GM18508 (cell line): ENCODE measurements around the gene SEC14L5.

Experiments
- ATAC-seq: cut with Tn5 transposase; IDR thresholded peaks from one replicate; pipeline ENCODE4 v1.9.1; 2021; ENCODE audit warnings: moderate number of reproducible peaks; ENCODE audit not compliant: insufficient read depth, unreplicated experiment

Gene SEC14L5

GRCh38 chr16:4981473-4981872 lies 23.3 kb downstream of the SEC14L5 start:
- no peak for ATAC-seq

- ATAC-seq = no peak
These were observed 24.1 kb downstream of the SEC14L5 start for GRCh38 chr16:4982056-4982867.

- ATAC-seq = no peak
These were observed 26.3 kb downstream of the SEC14L5 start for GRCh38 chr16:4984174-4984990.

- ATAC-seq = no peak
These were observed 29.1 kb downstream of the SEC14L5 start for GRCh38 chr16:4987250-4987579.

GRCh38 chr16:4987580-4988374 lies 29.6 kb downstream of the SEC14L5 start:
- ATAC-seq = no peak

- ATAC-seq = no peak
These were observed 30.5 kb downstream of the SEC14L5 start for GRCh38 chr16:4988647-4989046.

GRCh38 chr16:4989391-4990006 lies 31.4 kb downstream of the SEC14L5 start:
- ATAC-seq = no peak

- no peak for ATAC-seq
These were observed 32.3 kb downstream of the SEC14L5 start for GRCh38 chr16:4990415-4990814.

- no peak for ATAC-seq
These were observed 33.6 kb downstream of the SEC14L5 start for GRCh38 chr16:4991754-4992153.

GRCh38 chr16:4994719-4995434 lies 36.7 kb downstream of the SEC14L5 start:
- no peak for ATAC-seq

- no peak for ATAC-seq
These were observed 42.5 kb downstream of the SEC14L5 start for GRCh38 chr16:5000573-5001001.

GRCh38 chr16:5001571-5001970 lies 43.4 kb downstream of the SEC14L5 start:
- no peak for ATAC-seq

- ATAC-seq = no peak
These were observed 43.9 kb downstream of the SEC14L5 start for GRCh38 chr16:5001986-5002385.

GRCh38 chr16:5002699-5003143 lies 44.6 kb downstream of the SEC14L5 start:
- ATAC-seq = no peak

- no peak for ATAC-seq
These were observed 45.1 kb downstream of the SEC14L5 start for GRCh38 chr16:5003211-5003610.

GRCh38 chr16:5003828-5004227 lies 45.7 kb downstream of the SEC14L5 start:
- ATAC-seq = no peak

- no peak for ATAC-seq
These were observed 46.2 kb downstream of the SEC14L5 start for GRCh38 chr16:5004311-5004710.

- no peak for ATAC-seq
These were observed 47.8 kb downstream of the SEC14L5 start for GRCh38 chr16:5005916-5006315.

- no peak for ATAC-seq
These were observed 48.4 kb downstream of the SEC14L5 start for GRCh38 chr16:5006348-5007193.
